Activated T-helper 1 cell treated with anti-CD3 and anti-CD28 coated beads, Interleukin-12 subunit alpha, Interleukin-12 subunit beta, Interleukin-2, Interleukin-4 antibody, amounts not matched to agents 30 ng/mL and 10 ng/mL and 1 ng/mL, durations not matched to agents 14 hours and 24 hours and 36 hours (primary cell): ENCODE results near the gene RRP7A. TPM values are rescaled to one million over a fixed set of nuclear protein-coding genes. Genes with fewer than 3 reads are reported as not detected.
"Not testable (repeated sequence)": the region's sequence is repeated elsewhere in the genome, so short reads cannot be mapped to it uniquely, and the experiment has no call there.

Experiments
- DNase-seq: peaks from one replicate; pipeline ENCODE4 v3.0.0; 2021; ENCODE audit warnings: low spot score
- H3K27ac Mint-ChIP-seq: one replicate; pipeline ENCODE4 v1.8.0; 2021; ENCODE audit warnings: mild to moderate bottlenecking, mixed read lengths
- H3K27me3 Mint-ChIP-seq: one replicate; pipeline ENCODE4 v1.8.0; 2022; ENCODE audit warnings: mild to moderate bottlenecking, moderate library complexity, mixed read lengths; ENCODE audit not compliant: insufficient read depth
- H3K36me3 Mint-ChIP-seq: one replicate; pipeline ENCODE4 v1.8.0; 2021; ENCODE audit warnings: low read depth, mixed read lengths
- H3K4me1 Mint-ChIP-seq: one replicate; pipeline ENCODE4 v1.8.0; 2021; ENCODE audit warnings: low read depth, mixed read lengths
- H3K4me3 Mint-ChIP-seq: one replicate; pipeline ENCODE4 v1.8.0; 2021; ENCODE audit warnings: mild to moderate bottlenecking, moderate library complexity, mixed read lengths
- H3K9me3 Mint-ChIP-seq: one replicate; pipeline ENCODE4 v1.8.0; 2021; ENCODE audit warnings: mixed read lengths
- intact Hi-C: fragments of 100-400 bp; cut with micrococcal nuclease; formaldehyde crosslinking; loops from one replicate; pipeline ENCODE4 v1.15.1; 2024
- total RNA-seq: library from RNA; stranded (reverse); gene quantifications from 2 replicates; pipeline ENCODE4 v1.2.3, GENCODE V29; 2022

RRP7A gene
- total RNA-seq, 1 donor from 2014 or later = 131 TPM

DNA sequence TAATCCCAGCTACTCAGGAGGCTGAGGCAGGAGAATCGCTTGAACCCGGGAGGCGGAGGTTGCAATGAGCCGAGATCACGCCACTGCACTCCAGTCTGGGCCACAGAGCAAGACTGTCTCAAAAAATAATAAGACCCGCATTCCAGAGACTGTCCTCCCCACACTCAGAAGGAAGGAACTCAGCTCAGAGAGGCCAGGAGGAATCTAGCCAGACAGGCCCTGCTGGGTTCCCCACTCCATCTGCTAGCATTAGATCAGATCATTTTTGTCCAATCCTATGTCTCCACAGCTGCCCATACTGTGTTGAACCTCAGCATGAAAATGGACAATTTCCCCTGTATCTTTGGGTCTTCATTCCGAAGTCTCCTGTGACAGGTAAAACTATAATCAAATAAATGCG, 9.8 kb upstream of the RRP7A start:
- intact Hi-C loops, H3K4me3 Mint-ChIP-seq, H3K9me3 Mint-ChIP-seq, H3K27ac Mint-ChIP-seq, DNase-seq, H3K27me3 Mint-ChIP-seq, H3K36me3 Mint-ChIP-seq: not testable (repeated sequence)
- H3K4me1 Mint-ChIP-seq = peaks cover 21% of the 10 kb centered on the region

GRCh38 chr22:42528591-42529307, 9.2 kb upstream of the RRP7A start:
- no peak overlapping the region for H3K27ac Mint-ChIP-seq

DNA sequence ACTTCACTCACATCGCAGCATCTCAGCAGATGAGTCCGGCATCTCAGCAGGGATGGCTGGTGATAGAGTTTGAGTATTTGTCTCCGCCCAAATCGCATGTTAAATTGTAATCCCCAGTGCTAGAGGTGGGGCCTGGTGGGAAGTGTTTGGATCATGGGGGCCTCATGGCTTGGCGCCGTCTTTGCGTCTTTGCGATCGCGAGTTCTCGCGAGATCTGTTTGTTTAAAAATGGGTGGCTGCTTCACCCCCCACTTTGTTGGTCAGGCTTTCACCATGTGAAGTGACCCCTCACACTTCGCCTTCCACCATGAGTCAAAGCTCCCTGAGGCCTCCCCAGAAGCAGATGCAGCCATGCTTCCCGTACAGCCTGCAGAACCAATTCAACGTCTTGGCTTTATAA, 3.0 kb upstream of the RRP7A start:
- peaks cover 3% of the 10 kb centered on the region for H3K27me3 Mint-ChIP-seq
- intact Hi-C loops = no loop called here

More at GRCh38 chr22:42528591-42529307, 9.2 kb upstream of the RRP7A start:
- no peaks in the 10 kb centered on the region for H3K36me3 Mint-ChIP-seq
- intact Hi-C loops = no loop called here
- no peaks in the 10 kb centered on the region for H3K9me3 Mint-ChIP-seq
- H3K4me1 Mint-ChIP-seq = peaks cover 18% of the 10 kb centered on the region
- H3K4me3 Mint-ChIP-seq = no peak overlapping the region
- H3K27me3 Mint-ChIP-seq = peaks cover 1% of the 10 kb centered on the region
- no peak for DNase-seq

DNA sequence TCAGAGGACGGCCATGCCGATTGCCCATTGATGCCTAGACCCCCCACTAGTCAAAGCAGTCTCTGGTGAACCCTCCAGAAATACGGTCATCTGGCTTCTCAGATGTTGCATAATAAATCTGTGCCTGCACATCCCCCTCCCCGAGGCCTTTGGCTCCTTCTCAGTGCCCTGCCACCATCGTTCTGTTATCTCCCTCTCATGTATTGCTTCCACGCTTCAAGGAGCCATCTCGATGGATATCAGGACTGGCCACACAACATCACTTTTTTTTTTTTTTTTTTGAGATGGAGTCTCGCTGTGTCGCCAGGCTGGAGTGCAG, 1.6 kb upstream of the RRP7A start:
- no peaks in the 10 kb centered on the region for H3K9me3 Mint-ChIP-seq
- H3K36me3 Mint-ChIP-seq = peaks cover 3% of the 10 kb centered on the region
- peak overlapping the region; percentile 40 for H3K27ac Mint-ChIP-seq
- no peak for DNase-seq
- H3K27me3 Mint-ChIP-seq = peaks cover 2% of the 10 kb centered on the region
- intact Hi-C loops = loop anchor here (2.0 kb wide), 1 partner anchor 32 kb away; the partner anchor contains the start of gene SERHL2
- peak overlapping the region; percentile 64 for H3K4me3 Mint-ChIP-seq
- peaks cover 6% of the 10 kb centered on the region for H3K4me1 Mint-ChIP-seq

More for the DNA sequence above, 3.0 kb upstream of the RRP7A start:
- DNase-seq = no peak
- peaks cover 2% of the 10 kb centered on the region for H3K36me3 Mint-ChIP-seq
- no peaks in the 10 kb centered on the region for H3K9me3 Mint-ChIP-seq
- H3K4me3 Mint-ChIP-seq = no peak overlapping the region
- no peak overlapping the region for H3K27ac Mint-ChIP-seq
- H3K4me1 Mint-ChIP-seq = peaks cover 6% of the 10 kb centered on the region

GRCh38 chr22:42518638-42519524, 715 bp downstream of the RRP7A start:
- Mint-ChIP-seq H3K27ac (peak overlapping the region; percentile 97), H3K4me3 (peak overlapping the region; percentile 99)
- H3K27me3 Mint-ChIP-seq, H3K36me3 Mint-ChIP-seq, DNase-seq, H3K4me1 Mint-ChIP-seq, intact Hi-C loops, H3K9me3 Mint-ChIP-seq: not testable (repeated sequence)

DNA sequence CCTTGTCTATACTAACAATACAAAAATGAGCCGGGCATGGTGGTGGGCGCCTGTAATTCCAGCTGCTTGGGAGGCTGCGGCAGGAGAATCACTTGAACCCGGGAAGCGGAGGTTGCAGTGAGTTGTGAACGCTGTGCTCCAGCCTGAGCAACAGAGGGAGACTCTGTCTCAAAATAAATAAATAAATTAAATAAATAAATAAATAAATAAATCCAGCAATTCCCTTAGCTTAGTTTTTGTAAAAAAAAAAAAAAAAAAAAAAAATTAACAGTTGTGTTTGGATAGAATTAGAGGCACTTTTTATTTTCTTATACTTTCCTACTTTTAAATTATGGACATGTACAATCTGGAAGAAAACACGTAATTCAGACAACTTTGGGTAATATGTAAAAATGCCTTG, 2.5 kb downstream of the RRP7A start:
- intact Hi-C loops, H3K27ac Mint-ChIP-seq, DNase-seq, H3K36me3 Mint-ChIP-seq, H3K27me3 Mint-ChIP-seq, H3K9me3 Mint-ChIP-seq, H3K4me1 Mint-ChIP-seq: not testable (repeated sequence)
- peak overlapping the region; percentile 58 for H3K4me3 Mint-ChIP-seq

DNA sequence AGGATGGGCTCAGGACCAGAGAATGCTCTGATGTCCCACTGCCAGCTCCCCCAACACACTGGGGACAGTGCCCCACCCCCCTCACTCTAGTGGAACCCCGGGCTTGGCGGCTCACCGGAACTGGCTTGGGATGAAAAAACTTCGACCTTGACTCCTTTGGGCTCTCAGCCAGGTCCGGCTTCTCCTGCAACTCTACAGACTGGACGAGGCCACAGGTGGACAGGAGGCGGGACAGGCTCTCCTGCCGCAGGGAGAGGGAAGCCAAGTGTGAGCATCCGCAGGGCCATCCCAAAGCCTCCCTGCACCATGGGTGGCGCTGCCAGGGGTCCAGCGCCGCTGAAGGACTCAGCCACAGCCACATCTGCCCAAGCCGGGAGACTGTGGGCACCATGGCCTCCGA, 3.7 kb downstream of the RRP7A start:
- no peaks in the 10 kb centered on the region for H3K9me3 Mint-ChIP-seq
- intact Hi-C loops = no loop called here

GRCh38 chr22:42515304-42515703, 4.3 kb downstream of the RRP7A start:
- H3K4me1 Mint-ChIP-seq, H3K36me3 Mint-ChIP-seq, H3K9me3 Mint-ChIP-seq, H3K4me3 Mint-ChIP-seq, H3K27ac Mint-ChIP-seq, intact Hi-C loops, H3K27me3 Mint-ChIP-seq, DNase-seq: not testable (repeated sequence)

More for the DNA sequence above, 3.7 kb downstream of the RRP7A start:
- H3K4me1 Mint-ChIP-seq = peaks cover 6% of the 10 kb centered on the region
- no peaks in the 10 kb centered on the region for H3K27me3 Mint-ChIP-seq
- DNase-seq = no peak
- no peak overlapping the region for H3K27ac Mint-ChIP-seq
- no peak overlapping the region for H3K4me3 Mint-ChIP-seq
- peaks cover 9% of the 10 kb centered on the region for H3K36me3 Mint-ChIP-seq

DNA sequence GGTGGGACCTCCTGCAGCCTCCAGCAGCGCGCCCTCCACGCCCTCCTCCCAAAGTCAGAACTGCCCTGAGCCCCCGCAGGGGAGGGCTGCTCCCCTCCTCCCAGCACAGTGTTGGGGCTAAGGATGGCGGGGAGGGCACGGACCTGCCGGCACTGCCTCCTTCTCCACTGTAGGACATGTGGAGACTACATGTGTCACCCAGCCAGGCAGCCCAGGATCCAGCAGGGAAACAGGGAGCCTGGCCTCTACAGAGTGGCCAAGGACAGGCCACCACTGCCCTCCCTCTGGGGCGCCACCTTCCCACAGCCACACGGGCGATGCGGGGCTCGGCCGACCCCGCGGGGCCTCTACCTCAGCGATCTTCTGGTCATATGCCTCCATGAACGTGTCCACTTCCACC, 5.3 kb downstream of the RRP7A start:
- H3K36me3 Mint-ChIP-seq, DNase-seq, H3K4me1 Mint-ChIP-seq, H3K27ac Mint-ChIP-seq, H3K9me3 Mint-ChIP-seq, H3K27me3 Mint-ChIP-seq, H3K4me3 Mint-ChIP-seq, intact Hi-C loops: not testable (repeated sequence)

- H3K27me3 Mint-ChIP-seq, H3K4me1 Mint-ChIP-seq, intact Hi-C loops, H3K36me3 Mint-ChIP-seq, H3K27ac Mint-ChIP-seq, H3K4me3 Mint-ChIP-seq, H3K9me3 Mint-ChIP-seq, DNase-seq: not testable (repeated sequence)
Measured at GRCh38 chr22:42512273-42512990, 7.2 kb downstream of the RRP7A start.

GRCh38 chr22:42511401-42511891, 8.2 kb downstream of the RRP7A start:
- Mint-ChIP-seq H3K27ac (no peak overlapping the region), H3K4me3 (no peak overlapping the region)
- intact Hi-C loops = no loop called here

GRCh38 chr22:42509548-42509947, 10.0 kb downstream of the RRP7A start:
- H3K4me3 Mint-ChIP-seq = no peak overlapping the region
- H3K4me1 Mint-ChIP-seq = no peaks in the 10 kb centered on the region
- no peak overlapping the region for H3K27ac Mint-ChIP-seq
- intact Hi-C loops = no loop called here
- no peaks in the 10 kb centered on the region for H3K9me3 Mint-ChIP-seq
- H3K36me3 Mint-ChIP-seq = peaks cover 3% of the 10 kb centered on the region
- no peaks in the 10 kb centered on the region for H3K27me3 Mint-ChIP-seq
- DNase-seq = no peak

More at GRCh38 chr22:42511401-42511891, 8.2 kb downstream of the RRP7A start:
- Mint-ChIP-seq H3K36me3 (peaks cover 5% of the 10 kb centered on the region), H3K9me3 (no peaks in the 10 kb centered on the region), H3K4me1 (no peaks in the 10 kb centered on the region), H3K27me3 (no peaks in the 10 kb centered on the region)
- no peak for DNase-seq

DNA sequence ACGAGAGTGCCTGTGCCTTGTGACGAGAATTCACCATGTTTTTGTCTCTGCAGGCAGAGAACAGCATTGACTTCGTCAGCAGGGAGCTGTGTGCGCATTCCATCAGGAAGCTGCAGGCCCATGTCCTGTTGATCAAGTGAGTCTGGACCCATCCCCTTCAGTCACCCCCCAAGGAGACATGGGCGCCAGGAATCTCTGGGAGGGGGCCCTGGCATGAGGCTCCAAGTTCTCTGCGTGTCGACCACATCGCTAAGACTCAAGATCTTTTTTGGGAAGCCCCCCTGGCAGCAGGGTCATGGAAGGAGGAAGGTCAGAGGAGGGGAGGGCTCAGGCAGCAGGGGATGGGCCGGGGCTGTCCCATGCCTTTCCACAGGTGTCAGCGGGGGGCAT, 10.6 kb downstream of the RRP7A start:
- H3K9me3 Mint-ChIP-seq, H3K27ac Mint-ChIP-seq, H3K36me3 Mint-ChIP-seq, intact Hi-C loops, DNase-seq, H3K4me1 Mint-ChIP-seq, H3K27me3 Mint-ChIP-seq, H3K4me3 Mint-ChIP-seq: not testable (repeated sequence)
